A673 (cell line): ENCODE data around the gene ATG5. TPM values are rescaled to one million over a fixed set of nuclear protein-coding genes. Genes with fewer than 3 reads are reported as not detected.

ENCODE experiments used
- BruUV-seq: library from RNA; stranded (reverse); fragments of 400-500 nt; replicated peaks from 2 replicates; lab custom pipeline; 2021; lab: Mats Ljungman, UMichigan
- CTCF ChIA-PET: fragments of 300-600 bp; sonication (Branson Sonifier 250); formaldehyde crosslinking; loops from one replicate; lab custom pipeline; 2022; ENCODE audit warnings: antibody characterized with exemption; lab: Charles Lee
- POLR2A ChIA-PET: fragments of 300-600 bp; sonication (Branson Sonifier 250); formaldehyde crosslinking; loops from one replicate; lab custom pipeline; 2022; ENCODE audit warnings: antibody characterized with exemption; ENCODE audit not compliant: low non-redundant PET; lab: Charles Lee
- DNase-seq: peaks from one replicate; pipeline ENCODE4 v3.0.0-alpha.2; 2015; ENCODE audit warnings: low spot score
- H3K27ac ChIP-seq: fragments of 200-600 bp; sonication (generic); 2 replicates; pipeline ENCODE4 v1.5.1; 2016; ENCODE audit warnings: mixed run types, low read depth, mild to moderate bottlenecking, mixed read lengths, antibody characterized with exemption, low read length; ENCODE audit not compliant: poor library complexity, severe bottlenecking
- H3K27me3 ChIP-seq: fragments of 200-600 bp; sonication (generic); replicated peaks from 2 replicates; pipeline ENCODE4 v1.6.1; 2017; ENCODE audit warnings: mixed run types, low read depth, mild to moderate bottlenecking, mixed read lengths, antibody characterized with exemption, low read length; ENCODE audit not compliant: insufficient read depth, poor library complexity
- H3K36me3 ChIP-seq: fragments of 200-600 bp; sonication (generic); 2 replicates; pipeline ENCODE4 v1.6.1; 2016; ENCODE audit warnings: mixed run types, mild to moderate bottlenecking, mixed read lengths, antibody characterized with exemption, low read length; ENCODE audit not compliant: insufficient read depth, poor library complexity, severe bottlenecking
- H3K4me1 ChIP-seq: fragments of 200-600 bp; sonication (generic); 2 replicates; pipeline ENCODE4 v1.6.1; 2017; ENCODE audit warnings: mixed run types, mild to moderate bottlenecking, mixed read lengths, antibody characterized with exemption, low read length; ENCODE audit not compliant: insufficient read depth, poor library complexity, severe bottlenecking
- H3K4me3 ChIP-seq: fragments of 200-600 bp; sonication (generic); 2 replicates; pipeline ENCODE4 v1.5.1; 2016; ENCODE audit warnings: low read depth, mixed run types, mild to moderate bottlenecking, mixed read lengths, low read length; ENCODE audit not compliant: poor library complexity, severe bottlenecking
- H3K9me3 ChIP-seq: fragments of 200-600 bp; sonication (generic); 2 replicates; pipeline ENCODE4 v1.6.1; 2016; ENCODE audit warnings: mixed run types, low read depth, mild to moderate bottlenecking, mixed read lengths, antibody characterized with exemption, low read length; ENCODE audit not compliant: poor library complexity, severe bottlenecking
- CTCF ChIP-seq: fragments of 300-800, 200-600 bp; sonication (generic); conservative IDR thresholded peaks from 2 replicates; pipeline ENCODE4 v1.5.1; 2017; ENCODE audit warnings: low read depth, mild to moderate bottlenecking, antibody characterized with exemption, low read length, moderate library complexity, mixed read lengths
- EZH2 ChIP-seq: fragments of 200-600 bp; sonication (generic); IDR thresholded peaks from 2 replicates; pipeline ENCODE4 v1.6.1; 2017; ENCODE audit warnings: borderline replicate concordance, low read depth, mild to moderate bottlenecking, mixed read lengths, antibody characterized with exemption, low read length; ENCODE audit not compliant: poor library complexity, severe bottlenecking
- intact Hi-C: fragments of 100-400 bp; cut with micrococcal nuclease; formaldehyde crosslinking; loops from one replicate; pipeline ENCODE4 v1.10.0; 2022; ENCODE audit not compliant: unreplicated experiment
- total RNA-seq: library from RNA; stranded (reverse); gene quantifications from 2 replicates; pipeline ENCODE4 v1.2.3, GENCODE V29; 2021

ATG5 gene
- total RNA-seq, 1 experiment from 2014 or later: 37.0 TPM

- intact Hi-C loops: no loop called here
- ChIA-PET CTCF (no interaction called here), POLR2A (no interaction called here)
- no peak for TF ChIP-seq EZH2
- no peak for TF ChIP-seq CTCF
- BruUV-seq: no TSS peak
- DNase-seq: no peak
- Histone ChIP-seq H3K4me3 (no peak overlapping the region), H3K27me3 (no peaks in the 10 kb centered on the region), H3K9me3 (no peaks in the 10 kb centered on the region), H3K27ac (no peak overlapping the region), H3K36me3 (no peaks in the 10 kb centered on the region), H3K4me1 (no peaks in the 10 kb centered on the region)
Measured at GRCh38 chr6:106244931-106245330, 80.6 kb downstream of the ATG5 start.

DNA sequence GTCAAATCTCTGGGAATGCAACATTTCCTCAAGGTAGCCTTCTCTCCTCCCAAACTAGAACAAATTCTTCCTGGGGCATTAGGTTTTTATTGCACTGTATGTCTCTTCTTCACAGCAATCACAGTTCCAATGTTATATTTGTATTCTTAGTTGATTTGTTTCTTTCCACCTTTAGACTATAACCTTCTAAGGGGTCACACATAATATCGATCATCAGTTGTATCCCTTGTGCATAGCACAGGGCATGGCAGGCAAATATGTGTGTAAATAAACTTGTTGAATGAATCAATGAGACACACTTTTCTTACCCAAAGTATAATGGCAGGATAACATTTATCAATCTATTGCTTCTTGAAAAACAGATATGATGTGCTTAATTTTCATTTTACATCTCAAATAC lies 81.0 kb downstream of the ATG5 start:
- POLR2A ChIA-PET: no interaction called here
- intact Hi-C loops: no loop called here
- BruUV-seq: no TSS peak

DNA sequence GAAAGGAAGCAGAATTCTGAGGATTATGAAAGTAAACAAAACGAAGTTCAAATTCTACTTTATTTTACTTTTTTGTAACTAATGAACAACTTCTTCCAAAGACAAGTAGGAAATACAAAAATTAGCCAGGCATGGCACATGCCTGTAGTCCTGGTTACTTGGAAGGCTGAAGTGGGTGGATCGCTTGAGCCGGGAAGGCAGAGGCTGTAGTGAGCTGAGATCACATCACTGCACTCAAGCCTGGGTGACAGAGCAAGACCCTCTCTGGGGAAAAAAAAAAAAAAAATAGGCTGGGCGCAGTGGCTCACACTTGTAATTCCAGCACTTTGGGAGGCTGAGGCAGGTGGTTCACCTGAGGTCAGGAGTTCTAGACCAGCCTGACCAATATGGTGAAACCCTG lies 82.3 kb downstream of the ATG5 start:
- CTCF ChIA-PET: no interaction called here
- no peak for TF ChIP-seq CTCF
- no peak for TF ChIP-seq EZH2
- Histone ChIP-seq H3K4me1 (no peaks in the 10 kb centered on the region), H3K4me3 (no peak overlapping the region), H3K36me3 (no peaks in the 10 kb centered on the region), H3K27ac (no peak overlapping the region), H3K27me3 (no peaks in the 10 kb centered on the region), H3K9me3 (no peaks in the 10 kb centered on the region)
- BruUV-seq: no TSS peak
- no peak for DNase-seq
- intact Hi-C loops: no loop called here
- POLR2A ChIA-PET: no interaction called here

More for the DNA sequence above, 81.0 kb downstream of the ATG5 start:
- no peaks in the 10 kb centered on the region for H3K4me1 ChIP-seq
- no peak overlapping the region for H3K4me3 ChIP-seq
- no peaks in the 10 kb centered on the region for H3K36me3 ChIP-seq
- CTCF ChIA-PET: no interaction called here
- no peak for TF ChIP-seq EZH2
- no peak for TF ChIP-seq CTCF
- no peaks in the 10 kb centered on the region for H3K9me3 ChIP-seq
- no peaks in the 10 kb centered on the region for H3K27me3 ChIP-seq
- H3K27ac ChIP-seq: no peak overlapping the region
- no peak for DNase-seq
